Bronchial epithelial cell (primary cell): Measurements from ENCODE around the gene AGBL1. TPM values are rescaled to one million over a fixed set of nuclear protein-coding genes. Genes with fewer than 3 reads are reported as not detected.
"Not testable (repeated sequence)": the region's sequence is repeated elsewhere in the genome, so short reads cannot be mapped to it uniquely, and the experiment has no call there.

Source experiments
- DNase-seq: peaks from one replicate; pipeline ENCODE4 v3.0.0-alpha.2; 2010; ENCODE audit warnings: low read depth
- FAIRE-seq: peaks from 2 replicates; lab custom pipeline; 2011; peaks lifted over from hg19 to GRCh38; lab: Jason Lieb, UNC
- H3K27me3 ChIP-seq: 2 replicates; pipeline ENCODE4 v1.5.1; 2011; ENCODE audit warnings: low read length; ENCODE audit not compliant: control insufficient read depth, insufficient read depth
- H3K36me3 ChIP-seq: 2 replicates; pipeline ENCODE4 v1.5.1; 2011; ENCODE audit warnings: low read length; ENCODE audit not compliant: control insufficient read depth, insufficient read depth
- H3K4me3 ChIP-seq: 2 replicates; pipeline ENCODE4 v1.5.1; 2011; ENCODE audit warnings: mild to moderate bottlenecking, low read depth, low read length, control low read depth
- total RNA-seq: library from RNA; depleted of rRNA; stranded (reverse); fragments of >200 nt; gene quantifications from 2 replicates; pipeline ENCODE4 v1.2.1, GENCODE V29; 2014
- TF ChIP-seq, protein P1 (sequence below): IDR thresholded peaks from 2 replicates; pipeline ENCODE4 v1.5.1; 2011; ENCODE audit warnings: mild to moderate bottlenecking, moderate library complexity, low read length, control low read depth, inconsistent platforms; ENCODE audit not compliant: insufficient read depth, severe bottlenecking

The AGBL1 gene
- total RNA-seq, 1 donor from 2014 or later, result not detected

DNA sequence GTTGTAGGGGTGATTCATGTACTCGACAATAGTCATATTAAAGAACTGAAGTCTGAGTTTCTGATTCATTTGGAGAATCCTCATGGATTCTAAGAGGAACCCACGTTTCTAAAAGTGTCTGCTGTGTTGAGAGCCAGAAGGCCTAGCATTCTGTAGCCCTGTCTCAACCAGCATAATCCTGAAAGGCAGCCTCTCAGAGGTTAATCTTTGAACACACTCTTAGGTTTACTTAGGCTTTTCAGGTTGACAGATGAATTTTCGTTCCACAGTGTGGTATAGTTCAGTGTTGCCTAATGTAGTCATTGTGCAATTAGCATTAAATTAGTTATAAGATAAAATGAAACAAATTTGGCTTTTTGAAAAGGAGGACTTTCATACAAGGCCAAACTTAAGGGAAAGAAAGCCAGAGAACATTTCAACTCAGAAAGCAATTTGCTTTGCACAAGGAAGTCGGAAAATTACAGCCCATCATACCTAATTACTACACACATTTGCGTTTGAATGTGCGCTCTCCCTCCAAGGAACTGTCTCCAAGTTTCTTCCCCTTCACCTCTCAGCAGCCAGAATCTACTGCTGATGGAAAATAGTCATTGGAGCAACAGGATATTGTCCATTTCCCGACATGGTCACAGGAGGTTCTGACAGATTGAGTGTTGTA is 42.0 kb downstream of the AGBL1 start:
- FAIRE-seq (no peak), DNase-seq (no peak)
- Histone ChIP-seq H3K27me3 (no peaks in the 10 kb centered on the region), H3K4me3 (no peak overlapping the region), H3K36me3 (no peaks in the 10 kb centered on the region)
- TF ChIP-seq, protein P1, sequence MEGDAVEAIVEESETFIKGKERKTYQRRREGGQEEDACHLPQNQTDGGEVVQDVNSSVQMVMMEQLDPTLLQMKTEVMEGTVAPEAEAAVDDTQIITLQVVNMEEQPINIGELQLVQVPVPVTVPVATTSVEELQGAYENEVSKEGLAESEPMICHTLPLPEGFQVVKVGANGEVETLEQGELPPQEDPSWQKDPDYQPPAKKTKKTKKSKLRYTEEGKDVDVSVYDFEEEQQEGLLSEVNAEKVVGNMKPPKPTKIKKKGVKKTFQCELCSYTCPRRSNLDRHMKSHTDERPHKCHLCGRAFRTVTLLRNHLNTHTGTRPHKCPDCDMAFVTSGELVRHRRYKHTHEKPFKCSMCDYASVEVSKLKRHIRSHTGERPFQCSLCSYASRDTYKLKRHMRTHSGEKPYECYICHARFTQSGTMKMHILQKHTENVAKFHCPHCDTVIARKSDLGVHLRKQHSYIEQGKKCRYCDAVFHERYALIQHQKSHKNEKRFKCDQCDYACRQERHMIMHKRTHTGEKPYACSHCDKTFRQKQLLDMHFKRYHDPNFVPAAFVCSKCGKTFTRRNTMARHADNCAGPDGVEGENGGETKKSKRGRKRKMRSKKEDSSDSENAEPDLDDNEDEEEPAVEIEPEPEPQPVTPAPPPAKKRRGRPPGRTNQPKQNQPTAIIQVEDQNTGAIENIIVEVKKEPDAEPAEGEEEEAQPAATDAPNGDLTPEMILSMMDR, result no peak

DNA sequence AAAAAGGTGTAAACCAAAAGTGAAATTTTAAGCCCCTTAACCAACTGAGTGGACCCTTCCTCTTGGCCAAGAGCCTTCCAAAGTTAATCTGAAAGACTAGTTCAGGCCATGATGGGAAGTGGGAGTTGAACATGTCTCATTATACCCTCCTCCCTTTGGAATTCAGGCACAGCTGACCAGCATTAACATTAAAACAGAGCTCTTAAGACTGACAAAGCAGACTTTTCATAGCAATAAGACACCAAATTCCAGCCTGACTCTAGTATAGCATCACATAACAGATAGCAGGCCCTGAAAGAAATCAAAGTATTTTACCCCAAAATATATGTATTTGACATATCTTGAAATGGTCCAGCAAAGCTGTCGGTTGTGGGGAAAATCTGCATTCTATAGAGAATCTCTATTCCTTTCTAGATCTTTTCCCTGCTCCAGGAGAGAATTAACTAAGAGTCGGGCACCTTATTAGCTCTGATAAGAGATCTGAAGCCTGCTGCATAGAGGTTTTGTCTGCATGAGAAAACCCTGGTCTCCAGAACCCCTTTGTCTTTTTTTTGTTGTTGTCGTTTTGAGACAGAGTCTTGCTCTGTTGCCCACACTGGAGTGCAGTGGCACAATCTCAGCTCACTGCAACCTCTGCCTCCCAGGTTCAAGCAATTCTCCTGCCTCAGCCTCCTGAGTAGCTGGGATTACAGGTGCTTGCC is 43.2 kb downstream of the AGBL1 start:
- not testable (repeated sequence) for H3K27me3 ChIP-seq

DNA sequence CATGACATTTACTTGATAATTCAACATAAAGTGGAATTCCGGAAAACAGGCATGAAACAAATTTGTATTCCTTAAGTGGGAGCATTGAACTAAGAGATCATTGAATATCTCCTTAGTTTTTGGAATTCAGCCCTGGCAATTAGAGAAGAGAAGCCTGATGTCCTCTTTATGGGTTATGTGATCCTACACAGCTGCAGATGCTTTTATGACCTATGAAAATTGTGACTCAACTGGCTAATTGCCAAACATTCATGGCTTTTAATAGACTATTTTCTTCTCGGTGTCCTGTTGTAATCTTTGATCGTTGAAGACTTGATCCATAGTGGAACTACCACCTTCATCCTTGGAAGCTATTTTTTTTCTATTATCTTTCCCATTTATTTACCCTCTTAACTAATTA is 46.1 kb downstream of the AGBL1 start:
- no peak overlapping the region for H3K4me3 ChIP-seq
- TF ChIP-seq, protein P1, result no peak
- H3K27me3 ChIP-seq, result no peaks in the 10 kb centered on the region
- DNase-seq, result no peak
- no peak for FAIRE-seq
- no peaks in the 10 kb centered on the region for H3K36me3 ChIP-seq

More for the DNA sequence above, 43.2 kb downstream of the AGBL1 start:
- H3K36me3 ChIP-seq, DNase-seq, FAIRE-seq, H3K4me3 ChIP-seq: not testable (repeated sequence)

DNA sequence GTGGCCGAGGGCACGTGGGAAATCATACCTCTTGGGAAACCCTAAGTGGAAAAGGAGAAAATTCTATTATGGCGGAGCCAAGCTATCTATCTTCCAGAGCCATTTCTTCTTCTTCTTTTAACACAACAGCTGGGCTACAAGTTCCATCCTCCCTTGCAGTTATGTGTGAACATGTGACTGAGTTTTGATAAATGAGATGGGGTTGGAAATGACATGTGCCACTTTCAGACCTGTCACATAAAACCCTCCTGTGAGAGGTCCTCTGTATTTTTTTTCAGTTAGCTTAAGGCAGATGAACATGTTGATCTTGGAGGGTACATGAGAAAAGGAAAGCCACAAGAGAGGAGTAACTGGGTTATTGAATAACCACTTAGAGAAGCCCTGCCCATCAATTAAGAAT is 47.9 kb downstream of the AGBL1 start:
- TF ChIP-seq, protein P1, result no peak

DNA sequence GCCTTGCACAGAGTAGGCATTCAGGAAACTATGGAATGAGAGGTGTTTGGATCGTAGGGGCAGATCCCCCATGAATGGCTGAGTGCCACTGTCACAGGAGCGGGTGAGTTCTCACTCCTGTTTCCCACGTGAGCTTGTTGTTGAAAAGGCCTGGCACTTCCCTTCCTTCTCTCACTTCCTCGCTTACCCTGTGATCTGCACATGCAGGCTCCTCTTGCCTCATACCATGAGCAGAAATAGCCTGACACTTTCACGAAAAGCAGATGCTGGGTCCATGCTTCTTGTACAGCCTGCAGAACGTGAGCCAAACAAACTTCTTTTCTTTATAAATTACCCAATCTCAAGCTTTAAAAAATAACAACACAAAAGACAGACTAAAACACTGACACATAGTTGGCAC is 55.4 kb downstream of the AGBL1 start:
- FAIRE-seq (no peak), DNase-seq (no peak)

More for the DNA sequence above, 47.9 kb downstream of the AGBL1 start:
- no peak for FAIRE-seq
- Histone ChIP-seq H3K27me3 (no peaks in the 10 kb centered on the region), H3K4me3 (no peak overlapping the region), H3K36me3 (no peaks in the 10 kb centered on the region)
- no peak for DNase-seq

DNA sequence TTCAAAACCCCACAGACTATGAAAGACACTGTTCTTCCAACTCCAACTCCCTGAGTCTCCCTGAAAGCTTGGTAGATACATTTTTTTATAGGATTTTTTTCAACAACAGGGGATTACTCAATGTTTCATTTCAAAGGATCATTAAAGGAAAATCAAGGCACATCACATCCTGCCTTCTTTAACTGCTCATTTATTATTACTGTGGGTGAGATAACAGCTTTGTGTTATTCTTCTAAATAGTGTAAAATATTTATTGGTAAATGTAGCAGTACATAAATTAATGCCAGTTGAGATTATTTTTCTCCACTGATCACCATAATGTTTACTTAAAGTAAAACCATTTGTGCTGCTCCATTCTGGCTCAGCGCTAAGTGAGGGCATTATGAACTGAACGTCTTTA is 57.2 kb downstream of the AGBL1 start:
- Histone ChIP-seq H3K27me3 (no peaks in the 10 kb centered on the region), H3K4me3 (no peak overlapping the region), H3K36me3 (no peaks in the 10 kb centered on the region)
- no peak for DNase-seq
- TF ChIP-seq, protein P1, result no peak
- FAIRE-seq, result no peak

More for the DNA sequence above, 55.4 kb downstream of the AGBL1 start:
- Histone ChIP-seq H3K36me3 (no peaks in the 10 kb centered on the region), H3K4me3 (no peak overlapping the region), H3K27me3 (no peaks in the 10 kb centered on the region)
- TF ChIP-seq, protein P1, result no peak
